Activated T-cell treated with anti-CD3 and anti-CD28 coated beads for 24 hours (primary cell): ENCODE results near the gene LCN10.
"Not testable (repeated sequence)": the region's sequence is repeated elsewhere in the genome, so short reads cannot be mapped to it uniquely, and the experiment has no call there.

ENCODE experiments used
- DNase-seq: peaks from one replicate; pipeline ENCODE4 v3.0.0-alpha.2; 2020; ENCODE audit warnings: low read depth

The LCN10 gene

GRCh38 chr9:136771907-136772415, 29.2 kb upstream of the LCN10 start:
- DNase-seq, result no peak

DNA sequence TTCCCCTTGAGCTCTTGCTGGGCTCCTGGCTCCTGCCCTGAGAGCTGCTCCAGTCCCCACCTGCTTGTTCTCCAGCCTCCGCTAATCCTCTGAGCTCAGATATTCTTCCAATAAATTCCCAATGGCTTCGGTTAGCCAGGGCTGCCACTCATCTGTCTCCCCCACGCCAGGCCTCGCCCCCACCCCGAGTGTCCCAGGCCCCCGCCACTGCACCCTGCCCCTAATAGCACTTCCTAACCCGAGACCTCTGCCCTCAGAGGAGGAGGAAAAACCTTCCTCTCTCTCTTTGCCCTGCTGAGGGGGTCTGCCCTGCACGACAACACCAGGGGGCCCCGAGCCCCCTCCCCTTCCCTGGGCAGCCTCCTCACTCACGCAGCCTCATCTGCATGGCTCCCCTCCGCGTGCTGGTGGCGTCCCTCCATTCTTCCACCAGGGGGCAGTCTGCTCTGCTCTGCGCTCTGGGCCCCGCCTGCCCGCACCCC, 27.0 kb upstream of the LCN10 start:
- no peak for DNase-seq

- not testable (repeated sequence) for DNase-seq
Measured at GRCh38 chr9:136766410-136767120, 23.8 kb upstream of the LCN10 start.

- not testable (repeated sequence) for DNase-seq
Measured at GRCh38 chr9:136765745-136766409, 23.1 kb upstream of the LCN10 start.

DNA sequence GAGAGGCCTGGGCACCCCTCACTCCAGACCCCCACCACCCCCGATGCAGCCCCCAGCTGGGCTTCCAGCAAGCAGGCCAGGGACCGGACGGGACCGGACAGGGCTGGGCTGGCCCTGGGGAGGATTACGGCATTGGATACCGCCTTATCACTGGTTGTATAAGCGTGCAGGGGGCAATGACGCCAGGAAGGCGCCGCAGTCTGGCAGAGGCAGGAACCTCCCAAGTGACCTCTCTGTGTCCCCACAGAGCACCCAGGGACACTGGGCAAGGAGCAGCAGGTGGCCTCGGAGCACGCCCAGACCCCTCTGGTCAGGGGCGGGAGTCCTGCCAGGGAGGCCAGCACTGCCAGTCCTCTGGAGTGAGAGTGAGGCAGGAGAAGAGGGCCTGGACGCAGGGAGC, 22.3 kb upstream of the LCN10 start:
- no peak for DNase-seq

DNA sequence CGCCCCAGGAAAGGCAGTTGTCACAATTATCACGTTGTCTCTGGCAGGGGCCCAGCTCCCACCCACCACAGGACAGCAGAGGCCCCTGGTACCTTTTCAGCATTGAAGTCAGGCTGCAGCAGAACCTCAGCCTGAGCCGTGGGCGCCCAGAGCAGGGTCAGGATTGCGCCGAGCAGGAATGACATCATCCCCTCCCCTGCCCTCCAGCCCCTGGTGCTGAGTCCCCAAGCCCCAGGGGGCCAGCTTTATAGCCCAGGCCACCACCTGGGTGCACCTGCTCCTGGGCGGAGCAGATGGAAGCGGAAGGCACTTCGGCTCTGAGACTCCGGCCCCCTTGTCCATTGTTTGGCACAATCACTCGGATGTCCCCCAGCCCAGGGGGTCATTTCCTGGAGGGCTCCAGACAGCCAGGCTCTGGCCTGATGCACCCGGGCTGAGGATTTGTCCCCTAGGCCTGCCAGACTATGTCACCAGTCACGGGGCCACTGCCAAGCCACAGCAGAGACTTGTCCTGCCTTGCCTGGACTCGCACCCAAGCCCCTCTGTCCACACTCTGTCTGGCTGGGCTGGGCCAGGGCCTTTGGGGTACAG, 21.7 kb upstream of the LCN10 start, which contains the start of gene LCN15:
TSS of gene LCN15 (minus strand) at position 218 of the 591 bp plus-strand sequence. CDS start at position 188, 30 bp downstream.
- no peak for DNase-seq

- no peak for DNase-seq
Measured at GRCh38 chr9:136763649-136764035, 20.9 kb upstream of the LCN10 start.

DNA sequence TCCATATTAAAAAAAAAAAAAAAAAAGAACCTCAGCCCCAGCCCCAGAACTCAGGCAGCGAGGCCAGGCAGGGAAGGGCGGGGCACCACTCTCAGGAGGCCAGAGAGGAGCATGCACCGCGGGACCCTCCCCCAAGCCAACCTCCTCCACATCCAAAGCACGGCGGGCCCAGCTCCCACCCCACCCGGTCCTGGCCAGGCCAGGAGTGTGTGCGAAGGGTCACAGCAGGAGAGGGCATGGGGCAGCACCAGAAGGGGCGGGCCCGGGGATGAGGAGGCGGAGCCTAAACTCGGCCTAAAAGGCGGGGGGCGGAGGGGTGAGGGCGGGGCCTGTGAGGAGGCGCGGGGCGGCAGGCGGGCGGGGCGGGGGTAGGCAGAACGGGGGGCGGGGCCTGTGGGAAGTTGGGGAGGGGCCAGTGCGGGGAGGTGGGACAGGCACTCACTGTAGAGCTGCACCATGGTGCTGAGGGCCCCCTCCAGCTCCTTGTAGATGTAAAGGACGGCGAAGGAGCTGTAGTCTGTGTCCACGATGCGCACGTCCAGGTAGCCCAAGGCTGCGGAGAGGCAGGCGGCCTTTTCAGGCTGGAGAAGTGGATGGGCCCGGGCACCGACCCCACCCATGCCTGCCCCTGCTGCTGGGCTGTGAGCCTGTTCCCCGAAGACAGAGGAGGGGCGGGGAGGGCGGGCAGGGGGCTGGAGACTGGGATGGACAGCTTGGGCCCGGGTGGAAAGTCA, 20.3 kb upstream of the LCN10 start:
- DNase-seq, result peak; percentile 46

DNA sequence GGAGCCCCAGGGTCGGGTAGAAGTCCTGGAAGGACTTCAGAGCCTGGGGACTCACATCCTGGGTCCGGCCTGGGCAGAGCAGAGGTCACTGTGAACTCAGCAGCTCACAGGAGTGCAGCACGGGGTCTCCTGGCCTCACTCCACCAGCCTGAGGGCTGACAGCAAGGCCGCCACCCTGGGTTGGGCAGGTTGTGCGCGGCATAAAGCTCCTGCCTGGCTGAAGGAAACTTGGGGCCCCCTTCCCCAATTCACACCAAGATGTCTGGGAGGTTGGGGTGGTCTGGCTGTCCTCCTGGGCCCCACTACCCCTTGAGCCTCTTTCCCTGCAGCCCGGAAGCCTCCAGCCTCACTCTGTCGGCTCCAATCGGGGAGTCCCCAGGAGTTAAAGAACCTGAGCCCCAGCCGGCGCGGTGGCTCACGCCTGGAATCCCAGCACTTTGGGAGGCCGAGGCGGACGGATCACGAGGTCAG, 19.5 kb upstream of the LCN10 start:
- DNase-seq, result no peak

- no peak for DNase-seq
Measured at GRCh38 chr9:136761545-136761981, 18.8 kb upstream of the LCN10 start.

DNA sequence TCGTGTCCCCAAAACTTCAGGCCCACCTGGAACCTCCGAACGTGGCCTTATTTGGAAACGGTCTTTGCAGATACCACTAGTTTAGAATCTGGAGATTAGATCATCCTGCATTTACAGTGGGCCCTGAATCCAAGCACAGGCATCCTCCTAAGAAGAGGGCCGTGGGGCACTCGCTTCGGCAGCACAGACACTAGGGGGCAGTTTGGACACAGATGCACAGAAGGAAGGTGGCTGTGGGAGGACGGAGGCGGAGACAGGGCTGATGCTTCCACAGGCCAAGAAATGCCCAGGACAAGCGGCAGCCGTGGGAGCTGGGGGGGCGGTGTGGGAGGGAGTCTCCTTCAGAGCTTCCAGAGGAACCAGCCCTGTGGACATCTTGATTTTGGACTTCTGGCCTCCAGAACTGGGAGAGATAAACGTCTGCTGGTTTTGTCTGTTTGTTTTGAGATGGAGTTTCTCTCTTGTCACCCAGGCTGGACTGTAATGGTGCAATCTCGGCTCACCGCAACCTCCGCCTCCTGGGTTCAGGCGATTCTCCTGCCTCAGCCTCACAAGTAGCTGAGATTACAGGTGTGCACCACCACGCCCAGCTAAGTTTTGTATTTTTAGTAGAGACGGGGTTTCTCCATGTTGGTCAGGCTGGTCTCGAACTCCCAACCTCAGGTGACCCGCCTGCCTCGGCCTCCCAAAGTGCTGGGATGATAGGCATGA, 18.2 kb upstream of the LCN10 start:
- not testable (repeated sequence) for DNase-seq

DNA sequence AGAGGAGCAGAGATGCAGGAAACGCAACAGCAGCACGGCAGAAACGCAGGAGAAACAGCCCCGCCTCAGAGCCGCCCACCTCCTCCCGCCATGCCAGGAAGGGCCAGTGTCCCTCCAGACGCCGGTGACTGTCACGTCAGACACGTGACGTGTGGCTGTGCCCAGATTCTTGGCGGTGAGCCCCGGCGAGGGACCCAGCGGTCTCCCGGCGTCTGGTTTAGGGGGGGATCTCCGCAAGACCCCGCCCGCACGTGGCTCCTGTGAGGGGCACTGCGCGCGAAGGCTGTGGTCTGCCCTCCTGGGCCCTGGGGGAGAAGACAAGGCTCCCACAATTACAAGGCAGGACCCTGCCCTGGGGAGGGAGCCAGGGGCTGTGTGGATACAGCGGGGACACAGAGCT, 17.7 kb upstream of the LCN10 start:
- DNase-seq, result no peak

DNA sequence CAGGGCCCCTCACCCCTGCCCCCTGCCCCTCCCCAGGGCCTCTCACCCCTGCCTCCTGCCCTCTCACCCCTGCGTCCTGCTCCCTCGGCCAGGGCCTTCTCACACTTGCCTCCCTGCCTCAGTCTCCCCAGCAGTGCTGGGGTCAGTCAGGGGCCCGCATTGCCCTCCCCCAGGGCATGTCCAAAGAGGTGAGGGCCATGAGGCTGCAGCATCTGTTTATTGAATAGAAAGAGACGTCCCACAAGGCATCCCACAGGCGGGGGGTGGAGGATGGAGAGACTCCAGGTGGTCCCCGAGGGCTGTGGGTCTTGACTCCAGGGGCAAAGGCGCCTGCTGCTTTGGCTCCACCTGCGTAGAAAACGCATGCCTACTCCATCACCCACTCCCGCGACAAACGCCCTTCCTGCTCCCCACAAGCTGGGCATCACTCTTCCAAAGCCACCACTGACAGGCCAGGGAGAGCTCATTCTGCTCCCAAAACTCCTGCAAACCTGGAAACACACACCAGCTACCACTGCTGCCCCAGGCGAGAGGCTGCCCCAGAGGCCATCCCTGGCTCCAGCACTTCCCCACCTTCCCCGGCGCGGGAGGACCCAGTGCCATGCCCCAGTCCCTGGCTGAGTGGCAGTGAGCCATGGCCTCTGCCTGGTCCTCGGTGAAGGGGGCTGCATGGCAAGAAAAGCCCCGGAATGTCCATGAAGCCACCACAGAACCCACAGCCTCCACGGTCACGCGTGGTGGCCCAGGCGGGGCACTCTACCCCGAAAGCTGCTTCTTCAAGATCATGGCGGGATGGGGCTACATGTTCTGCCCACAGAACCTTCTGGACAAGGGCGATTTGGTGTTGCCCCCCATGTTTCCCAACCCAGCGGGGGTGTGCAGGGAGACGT, 16.9 kb upstream of the LCN10 start:
- DNase-seq, result no peak

- DNase-seq, result no peak
Measured at GRCh38 chr9:136759001-136759400, 16.3 kb upstream of the LCN10 start.

DNA sequence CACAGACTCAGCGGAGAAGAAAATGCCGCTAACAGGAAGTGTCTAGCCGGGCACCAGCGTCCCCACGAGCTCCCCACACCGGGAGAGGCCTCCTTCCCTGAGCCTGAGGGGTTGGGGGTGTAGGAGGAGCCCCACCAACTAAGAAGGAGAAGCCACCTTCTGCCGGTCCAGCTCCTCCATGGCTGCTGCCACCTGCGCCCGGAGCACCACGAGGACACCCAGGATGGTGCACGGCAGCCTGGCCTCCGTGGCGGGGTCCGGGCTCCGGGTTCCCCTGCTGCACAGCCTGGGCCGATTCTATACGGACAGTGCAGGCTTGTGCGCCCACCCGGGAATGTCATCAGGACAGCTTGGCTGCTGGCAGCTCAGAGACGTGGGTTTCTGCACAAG, 15.0 kb upstream of the LCN10 start:
- DNase-seq, result no peak

GRCh38 chr9:136757328-136757727, 14.6 kb upstream of the LCN10 start:
- no peak for DNase-seq

DNA sequence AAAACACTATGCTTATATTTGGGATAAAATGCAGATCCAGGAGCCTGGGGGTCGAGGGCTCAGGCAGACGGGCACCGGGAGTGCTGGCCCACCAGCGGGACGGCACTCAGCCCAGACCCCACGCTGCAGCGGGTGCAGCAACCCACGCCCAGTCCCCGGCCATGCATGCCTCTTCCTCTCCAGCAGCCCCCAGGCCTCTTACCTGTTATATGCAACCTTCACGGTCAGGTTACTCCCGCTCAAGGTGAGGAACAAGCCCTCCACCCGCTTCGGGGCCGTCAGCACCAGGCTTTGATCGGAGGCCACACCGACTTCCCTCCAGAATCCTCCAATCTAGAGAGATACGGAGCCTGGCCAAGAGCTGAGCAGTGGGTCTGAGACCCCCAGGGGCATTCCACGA, 14.1 kb upstream of the LCN10 start:
- no peak for DNase-seq

GRCh38 chr9:136756134-136756438, 13.3 kb upstream of the LCN10 start:
- no peak for DNase-seq

- not testable (repeated sequence) for DNase-seq
Measured at GRCh38 chr9:136755302-136756133, 12.8 kb upstream of the LCN10 start.
